Lung (tissue), 12 donors: ENCODE results near the gene PPP1R13B. TPM values are rescaled to one million over a fixed set of nuclear protein-coding genes. Genes with fewer than 3 reads are reported as not detected.

ENCODE experiments used
- ATAC-seq: fragments of 200-7000 bp; cut with Tn5 transposase; one replicate; pipeline ENCODE4 v1.9.1; 2020; ENCODE audit warnings: moderate number of reproducible peaks; ENCODE audit not compliant: insufficient read depth, low FRiP score
- DNase-seq, 3 donors: peaks; one replicate each; pipeline ENCODE4 v3.0.0-alpha.2; 2013 to 2017
- H3K27ac ChIP-seq, 2 donors: one replicate each; pipeline ENCODE4 v1.5.1; 2013; ENCODE audit warnings: mild to moderate bottlenecking in 2 of 2, moderate library complexity in 2 of 2, control low read depth in 1 of 2, inconsistent platforms in 1 of 2, low read depth in 1 of 2, low read length in 1 of 2
- H3K27me3 ChIP-seq, 3 donors: one replicate each; pipeline ENCODE4 v1.5.1; 2013; ENCODE audit warnings: low read length in 2 of 3; ENCODE audit not compliant: control insufficient read depth in 3 of 3, insufficient read depth in 3 of 3
- H3K36me3 ChIP-seq, 4 donors: one replicate each; pipeline ENCODE4 v1.5.1; 2013; ENCODE audit warnings: low read length in 4 of 4, mild to moderate bottlenecking in 1 of 4, moderate library complexity in 1 of 4; ENCODE audit not compliant: control insufficient read depth in 4 of 4, insufficient read depth in 4 of 4
- H3K4me1 ChIP-seq, 5 donors: one replicate each; pipeline ENCODE4 v1.5.1; 2013; ENCODE audit warnings: low read length in 5 of 5, mild to moderate bottlenecking in 2 of 5, moderate library complexity in 1 of 5; ENCODE audit not compliant: control insufficient read depth in 5 of 5, insufficient read depth in 5 of 5
- H3K4me3 ChIP-seq: one replicate; pipeline ENCODE4 v1.5.1; 2013; ENCODE audit warnings: mild to moderate bottlenecking, control low read depth, moderate library complexity
- H3K9ac ChIP-seq, 2 donors: one replicate each; pipeline ENCODE4 v1.5.1; 2013; ENCODE audit warnings: low read length in 2 of 2, control low read depth in 1 of 2; ENCODE audit not compliant: insufficient read depth in 1 of 2
- H3K9me3 ChIP-seq, 4 donors: one replicate each; pipeline ENCODE4 v1.5.1; 2013; ENCODE audit warnings: low read length in 3 of 4, mild to moderate bottlenecking in 1 of 4, moderate library complexity in 1 of 4; ENCODE audit not compliant: control insufficient read depth in 4 of 4, insufficient read depth in 3 of 4
- CTCF ChIP-seq: IDR thresholded peaks from 2 replicates; pipeline ENCODE4 v1.5.1; 2012; ENCODE audit warnings: mild to moderate bottlenecking; ENCODE audit errors: control extremely low read depth, extremely low read depth
- WGBS, 2 donors: extraction: QIAGEN DNeasy Blood & Tissue Kit; methylation state at CpG; one replicate each; pipeline ENCODE4 v1.1.7; 2013; 5-methylcytosine and 5-hydroxymethylcytosine counted together
- polyA plus RNA-seq, 2 donors: library from polyadenylated mRNA; stranded (reverse); fragments of 200-250 nt; gene quantifications; one replicate each; pipeline ENCODE4 v1.2.1, GENCODE V29; 2013
- total RNA-seq, 2 donors: library from RNA; depleted of rRNA in 1 of 2; stranded (reverse); fragments of >200 nt in 1 of 2; gene quantifications; one replicate each; pipeline ENCODE4 v1.2.1, GENCODE V29; 2014 to 2021
- donor health status: control.
- donor health status: control.
- donor health status: Bipolar disorder and iron deficiency.
- donor health status: healthy.
- donor health status: DM: yes; HTN: yes; CAD: no.

PPP1R13B gene
- total and polyA plus RNA-seq, 4 donors, result 12.0 to 66.6 (median 38.4) TPM

- ATAC-seq, result no peak
- Histone ChIP-seq H3K27me3 (no peaks in the 10 kb centered on the region), H3K9me3 (no peaks in the 10 kb centered on the region), H3K4me1 (peaks cover 0 to 25% (median 7%) of the 10 kb centered on the region in 5 donors), H3K9ac (no peak overlapping the region), H3K27ac (no peak overlapping the region), H3K36me3 (no peaks in the 10 kb centered on the region), H3K4me3 (no peak overlapping the region)
- no peak for DNase-seq
- TF ChIP-seq CTCF, result no peak
- WGBS, 2 donors, result 83 to 91% methylated on average over 4 of the region's 4 CpGs
Observed at GRCh38 chr14:103833711-103834110, 13.7 kb downstream of the PPP1R13B start.

DNA sequence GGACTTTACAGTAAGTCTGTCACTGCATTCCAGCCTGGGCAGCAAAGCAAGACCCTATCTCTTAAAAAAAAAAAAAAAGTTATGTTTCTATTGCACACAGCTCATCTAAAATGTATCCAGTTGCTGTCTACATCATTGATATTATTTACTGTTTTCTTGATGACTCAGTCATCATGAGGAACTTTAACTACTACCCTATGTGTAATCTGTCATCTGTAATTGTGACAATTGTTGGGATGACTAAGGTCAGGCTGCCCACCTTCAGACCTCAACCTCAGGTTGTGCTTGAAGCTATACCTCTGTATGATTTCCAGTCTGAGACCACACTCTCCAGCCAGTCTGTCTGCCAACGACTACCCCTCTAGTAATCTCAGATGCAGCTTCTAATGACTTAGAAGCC, 15.3 kb downstream of the PPP1R13B start:
- no peaks in the 10 kb centered on the region for H3K9me3 ChIP-seq
- no peak overlapping the region for H3K9ac ChIP-seq
- TF ChIP-seq CTCF, result no peak
- no peaks in the 10 kb centered on the region for H3K27me3 ChIP-seq
- no peak overlapping the region for H3K4me3 ChIP-seq
- no peak overlapping the region for H3K27ac ChIP-seq
- H3K36me3 ChIP-seq, result no peaks in the 10 kb centered on the region
- WGBS, 2 donors, result 67 to 69% methylated on average over 1 of the region's 1 CpG
- H3K4me1 ChIP-seq, result peaks cover 0 to 23% (median 7%) of the 10 kb centered on the region in 5 donors
- DNase-seq (no peak), ATAC-seq (no peak)

DNA sequence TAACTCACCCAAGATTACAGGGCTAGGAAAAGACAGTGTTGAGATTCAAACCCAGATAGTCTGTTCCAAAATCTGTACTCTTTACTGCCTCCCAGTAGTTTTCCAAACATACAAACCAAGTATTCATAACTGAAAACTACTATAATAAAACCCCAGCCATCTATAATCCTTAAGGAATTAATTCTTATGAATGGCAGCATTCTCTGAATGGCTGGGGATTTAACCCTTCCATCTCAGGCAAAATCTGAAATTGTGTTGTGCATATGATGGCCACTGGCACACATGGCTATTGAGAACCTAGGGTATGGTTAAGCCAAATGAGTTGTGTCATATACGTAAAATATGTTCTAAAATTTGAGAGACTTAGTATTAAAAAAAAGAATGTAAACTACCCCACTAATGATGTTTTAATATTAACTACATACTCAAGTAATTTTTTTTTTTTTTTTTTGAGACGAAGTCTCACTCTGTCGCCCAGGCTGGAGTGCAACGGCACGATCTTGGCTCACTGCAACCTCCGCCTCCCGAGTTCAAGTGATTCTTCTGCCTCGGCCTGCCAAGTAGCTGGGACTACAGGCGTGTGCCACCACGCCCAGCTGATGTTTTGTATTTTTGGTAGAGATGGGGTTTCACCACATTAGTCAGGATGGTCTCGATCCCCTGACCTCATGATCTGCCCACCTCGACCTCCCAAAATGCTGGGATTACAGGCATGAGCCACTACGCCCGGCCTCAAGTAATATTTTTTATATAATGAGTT, 16.7 kb downstream of the PPP1R13B start:
- H3K36me3 ChIP-seq, result no peaks in the 10 kb centered on the region
- ATAC-seq, result no peak
- no peaks in the 10 kb centered on the region for H3K9me3 ChIP-seq
- H3K4me3 ChIP-seq, result no peak overlapping the region
- no peak for DNase-seq
- no peak for TF ChIP-seq CTCF
- H3K27me3 ChIP-seq, result no peaks in the 10 kb centered on the region
- 79 to 86% methylated on average over 14 of the region's 14 CpGs for WGBS, 2 donors
- H3K27ac ChIP-seq, result no peak overlapping the region
- H3K9ac ChIP-seq, result no peak overlapping the region
- peaks cover 0 to 23% (median 6%) of the 10 kb centered on the region in 5 donors for H3K4me1 ChIP-seq
